Activated B cell treated with CpG ODN at 0.5 μM for 24 hours (primary cell): ENCODE results near the gene HACD2. TPM values are rescaled to one million over a fixed set of nuclear protein-coding genes. Genes with fewer than 3 reads are reported as not detected.

ENCODE experiments used
- ATAC-seq: fragments of 200-7000 bp; cut with Tn5 transposase; one replicate; pipeline ENCODE4 v1.10.0; 2021; ENCODE audit warnings: low read depth, mild to moderate bottlenecking, moderate library complexity
- CTCF ChIA-PET: fragments of 350-600 bp; sonication (Branson Sonifier 250); formaldehyde crosslinking; loops from one replicate; lab custom pipeline; 2021; ENCODE audit warnings: antibody characterized with exemption; lab: Charles Lee
- POLR2A ChIA-PET: fragments of 350-600 bp; sonication (Branson Sonifier 250); formaldehyde crosslinking; loops from one replicate; lab custom pipeline; 2021; ENCODE audit warnings: antibody characterized with exemption; lab: Charles Lee
- DNase-seq: peaks from one replicate; pipeline ENCODE4 v3.0.0; 2022
- H3K27ac Mint-ChIP-seq: one replicate; pipeline ENCODE4 v1.8.0; 2020; ENCODE audit warnings: mixed read lengths
- H3K27me3 Mint-ChIP-seq: one replicate; pipeline ENCODE4 v1.8.0; 2021; ENCODE audit warnings: mixed read lengths
- H3K36me3 Mint-ChIP-seq: one replicate; pipeline ENCODE4 v1.8.0; 2021; ENCODE audit warnings: low read depth, mixed read lengths
- H3K4me1 Mint-ChIP-seq: one replicate; pipeline ENCODE4 v1.8.0; 2021; ENCODE audit warnings: mixed read lengths
- H3K4me3 Mint-ChIP-seq: one replicate; pipeline ENCODE4 v1.8.0; 2020; ENCODE audit warnings: mild to moderate bottlenecking, mixed read lengths
- H3K9me3 Mint-ChIP-seq: one replicate; pipeline ENCODE4 v1.8.0; 2020; ENCODE audit warnings: mixed read lengths
- intact Hi-C: fragments of 100-400 bp; cut with micrococcal nuclease; formaldehyde crosslinking; loops from one replicate; pipeline ENCODE4 v1.15.1; 2024
- total RNA-seq: library from RNA; stranded (reverse); gene quantifications from 2 replicates; pipeline ENCODE4 v1.2.3, GENCODE V29; 2022
- TF ChIP-seq, protein P1 (sequence below): fragments of 200-600 bp; IDR thresholded peaks from one replicate; pipeline ENCODE4 v1.8.0; 2022; ENCODE audit warnings: antibody characterized with exemption, mild to moderate bottlenecking

Gene HACD2
- total RNA-seq, 1 donor from 2014 or later = 32.9 TPM

DNA sequence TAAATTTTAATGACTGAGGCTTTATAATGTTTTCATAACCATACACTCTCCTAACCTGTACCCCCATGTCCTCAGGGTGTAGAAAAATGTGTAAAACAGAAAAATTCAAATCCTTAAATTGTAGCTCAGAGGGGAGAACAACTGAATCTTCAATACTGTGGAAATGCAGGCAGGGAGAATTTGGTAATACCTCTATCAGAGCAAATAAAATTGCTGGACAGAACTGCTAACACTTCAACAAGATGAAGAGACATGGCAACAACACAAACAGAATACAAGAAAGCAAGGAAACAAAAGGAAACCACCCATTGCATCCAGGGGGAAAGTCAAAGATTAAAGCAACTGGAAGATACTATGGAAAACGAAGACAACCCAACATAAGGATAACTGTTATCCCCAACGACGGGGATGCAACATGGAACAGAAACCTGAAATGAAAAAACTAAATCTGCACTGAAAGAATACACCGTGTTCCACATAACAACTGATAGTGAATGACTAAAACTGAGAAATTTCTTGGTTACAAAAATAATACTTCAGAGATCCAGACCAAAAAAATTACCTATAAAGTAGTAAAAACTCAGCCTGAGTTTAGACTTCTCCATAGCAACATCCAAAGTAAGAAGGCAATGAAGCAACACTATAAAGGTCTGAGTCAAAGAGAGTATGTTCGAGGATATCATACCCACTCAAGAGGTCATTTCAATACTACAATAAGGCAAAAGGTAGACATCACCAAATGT is 48.5 kb downstream of the HACD2 start:
- Mint-ChIP-seq H3K27ac (no peak overlapping the region), H3K4me1 (no peaks in the 10 kb centered on the region), H3K36me3 (peaks cover 16% of the 10 kb centered on the region), H3K4me3 (no peak overlapping the region), H3K9me3 (no peaks in the 10 kb centered on the region), H3K27me3 (no peaks in the 10 kb centered on the region)
- CTCF ChIA-PET = no interaction called here
- intact Hi-C loops = no loop called here
- DNase-seq (no peak), ATAC-seq (no peak)
- POLR2A ChIA-PET = no interaction called here
- TF ChIP-seq, protein P1, sequence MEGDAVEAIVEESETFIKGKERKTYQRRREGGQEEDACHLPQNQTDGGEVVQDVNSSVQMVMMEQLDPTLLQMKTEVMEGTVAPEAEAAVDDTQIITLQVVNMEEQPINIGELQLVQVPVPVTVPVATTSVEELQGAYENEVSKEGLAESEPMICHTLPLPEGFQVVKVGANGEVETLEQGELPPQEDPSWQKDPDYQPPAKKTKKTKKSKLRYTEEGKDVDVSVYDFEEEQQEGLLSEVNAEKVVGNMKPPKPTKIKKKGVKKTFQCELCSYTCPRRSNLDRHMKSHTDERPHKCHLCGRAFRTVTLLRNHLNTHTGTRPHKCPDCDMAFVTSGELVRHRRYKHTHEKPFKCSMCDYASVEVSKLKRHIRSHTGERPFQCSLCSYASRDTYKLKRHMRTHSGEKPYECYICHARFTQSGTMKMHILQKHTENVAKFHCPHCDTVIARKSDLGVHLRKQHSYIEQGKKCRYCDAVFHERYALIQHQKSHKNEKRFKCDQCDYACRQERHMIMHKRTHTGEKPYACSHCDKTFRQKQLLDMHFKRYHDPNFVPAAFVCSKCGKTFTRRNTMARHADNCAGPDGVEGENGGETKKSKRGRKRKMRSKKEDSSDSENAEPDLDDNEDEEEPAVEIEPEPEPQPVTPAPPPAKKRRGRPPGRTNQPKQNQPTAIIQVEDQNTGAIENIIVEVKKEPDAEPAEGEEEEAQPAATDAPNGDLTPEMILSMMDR = no peak

DNA sequence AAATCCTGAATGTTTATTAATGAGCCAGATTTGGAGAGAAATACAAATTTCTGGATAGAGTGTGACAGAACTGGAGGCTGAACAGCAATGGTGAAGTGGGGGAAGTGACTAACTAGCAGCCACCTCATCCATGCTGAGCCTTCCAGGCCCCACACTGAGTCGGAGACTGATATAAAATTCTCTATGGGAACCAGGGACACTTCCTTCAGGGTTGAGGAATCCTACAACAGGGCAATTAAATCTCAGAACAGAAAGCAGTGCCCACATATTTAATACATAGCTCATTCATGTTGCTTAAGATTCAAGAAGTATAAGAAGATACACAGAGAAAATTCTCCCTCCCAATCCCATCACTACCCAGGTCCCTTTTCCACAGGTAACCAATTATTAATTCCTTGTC is 49.3 kb downstream of the HACD2 start:
- no peak for DNase-seq
- peaks cover 13% of the 10 kb centered on the region for H3K36me3 Mint-ChIP-seq
- H3K4me3 Mint-ChIP-seq = no peak overlapping the region
- no peaks in the 10 kb centered on the region for H3K9me3 Mint-ChIP-seq
- POLR2A ChIA-PET = no interaction called here
- TF ChIP-seq, protein P1 = no peak
- intact Hi-C loops = no loop called here
- ATAC-seq = no peak
- H3K27me3 Mint-ChIP-seq = no peaks in the 10 kb centered on the region
- no peak overlapping the region for H3K27ac Mint-ChIP-seq
- no peaks in the 10 kb centered on the region for H3K4me1 Mint-ChIP-seq
- CTCF ChIA-PET = interaction anchor here (0.9 to 1.6 kb wide), 2 partner anchors 23 to 25 kb away, joined by 3 to 6 read pairs; no protein-coding TSS in a partner anchor

DNA sequence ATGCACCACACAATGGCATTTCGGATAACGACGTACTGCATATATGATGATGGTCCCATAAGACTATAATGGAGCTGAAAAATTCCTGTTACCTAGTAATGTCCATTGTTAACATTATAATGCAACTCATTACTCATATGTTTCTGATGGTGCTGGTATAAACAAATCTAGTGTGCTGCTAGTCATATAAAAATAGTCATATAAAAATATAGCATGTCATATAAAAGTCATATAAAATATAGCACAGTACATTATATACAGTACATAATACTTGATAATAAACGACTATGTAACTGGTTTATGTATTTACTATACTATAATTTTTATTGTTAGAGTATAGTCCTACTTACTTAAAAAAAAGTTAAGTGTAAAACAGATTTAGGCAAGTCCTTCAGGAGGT is 50.6 kb downstream of the HACD2 start:
- DNase-seq (no peak), ATAC-seq (no peak)
- Mint-ChIP-seq H3K9me3 (no peaks in the 10 kb centered on the region), H3K27me3 (no peaks in the 10 kb centered on the region), H3K4me3 (no peak overlapping the region), H3K4me1 (no peaks in the 10 kb centered on the region), H3K36me3 (peaks cover 12% of the 10 kb centered on the region), H3K27ac (no peak overlapping the region)
- CTCF ChIA-PET = interaction anchor here (1.6 kb wide), 1 partner anchor 24 kb away, joined by 6 read pairs; no protein-coding TSS in a partner anchor
- POLR2A ChIA-PET = no interaction called here
- TF ChIP-seq, protein P1 = no peak
- intact Hi-C loops = no loop called here

DNA sequence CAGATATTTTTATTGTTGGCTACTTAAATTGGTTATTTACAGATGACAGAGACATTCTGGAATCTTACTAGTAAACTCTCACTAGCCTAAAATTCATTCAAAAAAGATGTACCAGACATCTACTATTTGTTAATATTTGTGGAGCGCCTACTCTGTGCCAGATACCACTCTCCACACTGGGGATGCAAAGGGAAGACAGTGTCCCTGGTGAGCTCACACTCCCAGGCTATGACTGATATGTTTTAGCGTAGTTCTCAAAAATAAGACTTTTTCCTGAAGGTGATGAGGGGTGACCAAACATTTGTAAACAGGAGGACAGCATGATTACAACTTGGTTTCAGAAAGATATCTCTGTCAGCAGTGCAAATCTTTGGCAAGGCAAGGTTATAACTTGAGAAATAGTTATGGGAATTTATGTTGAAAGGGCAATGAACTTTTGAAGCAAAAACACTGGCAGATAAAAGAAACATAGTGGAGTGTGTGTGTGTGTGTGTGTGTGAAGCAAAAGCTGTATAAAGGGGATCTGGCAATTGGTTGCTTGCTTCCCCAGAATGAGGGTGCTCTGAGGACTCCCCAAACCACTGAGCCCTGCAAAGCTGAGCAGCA is 51.2 kb downstream of the HACD2 start:
- CTCF ChIA-PET = no interaction called here
- Mint-ChIP-seq H3K27ac (no peak overlapping the region), H3K4me1 (no peaks in the 10 kb centered on the region), H3K27me3 (no peaks in the 10 kb centered on the region), H3K4me3 (no peak overlapping the region), H3K36me3 (peaks cover 12% of the 10 kb centered on the region), H3K9me3 (no peaks in the 10 kb centered on the region)
- TF ChIP-seq, protein P1 = no peak
- intact Hi-C loops = no loop called here
- POLR2A ChIA-PET = interaction anchor here (0.6 kb wide), 1 partner anchor 1941 kb away, joined by 3 read pairs; no protein-coding TSS in a partner anchor
- DNase-seq = no peak
- no peak for ATAC-seq

DNA sequence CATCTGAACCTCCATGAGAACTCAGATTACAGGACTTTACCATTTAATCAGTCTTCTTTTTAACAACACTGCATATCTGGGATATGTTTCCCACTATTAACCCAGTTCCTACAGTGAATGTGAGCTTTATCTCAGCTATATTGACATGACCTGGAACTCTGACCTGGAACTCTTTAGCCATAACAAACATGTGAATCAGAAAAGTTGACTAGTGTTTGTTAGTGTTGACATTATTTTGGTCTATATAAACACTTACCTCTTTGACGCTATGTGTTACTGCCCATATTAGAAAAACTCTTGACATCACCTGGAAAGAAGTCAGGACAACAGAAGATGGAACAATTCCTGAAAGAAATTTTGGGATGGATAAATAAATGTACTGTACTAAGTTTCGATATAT is 56.7 kb downstream of the HACD2 start:
- Mint-ChIP-seq H3K36me3 (peaks cover 53% of the 10 kb centered on the region), H3K27ac (no peak overlapping the region), H3K4me1 (peaks cover 26% of the 10 kb centered on the region), H3K9me3 (no peaks in the 10 kb centered on the region), H3K27me3 (no peaks in the 10 kb centered on the region), H3K4me3 (no peak overlapping the region)
- intact Hi-C loops = no loop called here
- TF ChIP-seq, protein P1 = no peak
- DNase-seq (no peak), ATAC-seq (no peak)
- POLR2A ChIA-PET = no interaction called here
- CTCF ChIA-PET = no interaction called here
